PC-9 (cell line): Measurements from ENCODE around the gene COL13A1. TPM values are rescaled to one million over a fixed set of nuclear protein-coding genes. Genes with fewer than 3 reads are reported as not detected.

Source experiments
- BruUV-seq: library from RNA; stranded (reverse); fragments of 400-500 nt; replicated peaks from 2 replicates; lab custom pipeline; 2021; lab: Mats Ljungman, UMichigan
- CTCF ChIA-PET: fragments of 300-600 bp; sonication (Branson Sonifier 250); formaldehyde crosslinking; loops from one replicate; lab custom pipeline; 2022; ENCODE audit warnings: antibody characterized with exemption; lab: Charles Lee
- POLR2A ChIA-PET: fragments of 300-600 bp; sonication (Branson Sonifier 250); formaldehyde crosslinking; loops from one replicate; lab custom pipeline; 2022; ENCODE audit warnings: antibody characterized with exemption; ENCODE audit not compliant: unreplicated experiment; lab: Charles Lee
- DNase-seq, 2 experiments: peaks; one replicate each; pipeline versions ENCODE4 v3.0.0 to v3.0.0-alpha.2; 2015 to 2022; ENCODE audit warnings: mixed read lengths in 1 of 2
- H2AFZ ChIP-seq: fragments of 200-600 bp; sonication (generic); 2 replicates; pipeline ENCODE4 v1.8.1; 2017; ENCODE audit warnings: antibody characterized with exemption
- H3F3A ChIP-seq: fragments of 200-600 bp; sonication (generic); 2 replicates; pipeline ENCODE4 v1.8.1; 2017; ENCODE audit warnings: antibody characterized with exemption, mild to moderate bottlenecking, low read depth; ENCODE audit not compliant: insufficient read depth
- H3K27ac ChIP-seq: fragments of 200-600 bp; sonication (generic); 2 replicates; pipeline ENCODE4 v1.6.1; 2016; ENCODE audit warnings: mixed run types
- H3K27me3 ChIP-seq: fragments of 200-600 bp; sonication (generic); 2 replicates; pipeline ENCODE4 v1.6.1; 2016; ENCODE audit warnings: low read depth, mixed run types; ENCODE audit not compliant: insufficient read depth
- H3K36me3 ChIP-seq: fragments of 200-600 bp; sonication (generic); 2 replicates; pipeline ENCODE4 v1.6.1; 2016; ENCODE audit warnings: low read depth, mixed run types
- H3K4me1 ChIP-seq: fragments of 200-600 bp; sonication (generic); replicated peaks from 2 replicates; pipeline ENCODE4 v1.6.1; 2016; ENCODE audit warnings: mixed run types; ENCODE audit not compliant: insufficient read depth
- H3K4me2 ChIP-seq: fragments of 200-600 bp; sonication (generic); 2 replicates; pipeline ENCODE4 v1.6.1; 2017; ENCODE audit warnings: mixed run types
- H3K4me3 ChIP-seq: fragments of 200-600 bp; sonication (generic); 2 replicates; pipeline ENCODE4 v1.6.1; 2016; ENCODE audit warnings: mixed run types
- H3K79me2 ChIP-seq: fragments of 200-600 bp; sonication (generic); 2 replicates; pipeline ENCODE4 v1.6.1; 2017; ENCODE audit warnings: low read depth, mixed run types
- H3K9me2 ChIP-seq: fragments of 200-600 bp; sonication (generic); 2 replicates; pipeline ENCODE4 v1.8.1; 2017; ENCODE audit warnings: mild to moderate bottlenecking; ENCODE audit not compliant: insufficient read depth
- H3K9me3 ChIP-seq: fragments of 200-600 bp; sonication (generic); 2 replicates; pipeline ENCODE4 v1.8.1; 2016; ENCODE audit warnings: low read depth; ENCODE audit not compliant: insufficient read depth
- H4K20me1 ChIP-seq: fragments of 200-600 bp; sonication (generic); 2 replicates; pipeline ENCODE4 v1.8.1; 2017; ENCODE audit not compliant: insufficient read depth
- CTCF ChIP-seq: fragments of 200-600 bp; sonication (generic); conservative IDR thresholded peaks from 2 replicates; pipeline ENCODE4 v1.6.1; 2017; ENCODE audit warnings: mixed run types, antibody characterized with exemption, mild to moderate bottlenecking, moderate library complexity
- EZH2 ChIP-seq: fragments of 200-600 bp; sonication (generic); IDR thresholded peaks from 2 replicates; pipeline ENCODE4 v1.8.0; 2017; ENCODE audit warnings: antibody characterized with exemption, low read depth
- intact Hi-C: fragments of 100-400 bp; cut with micrococcal nuclease; formaldehyde crosslinking; loops from one replicate; pipeline ENCODE4 v1.10.0; 2022; ENCODE audit not compliant: unreplicated experiment
- total RNA-seq: library from RNA; stranded (reverse); gene quantifications from 2 replicates; pipeline ENCODE4 v1.2.3, GENCODE V29; 2021

COL13A1 gene
- total RNA-seq, 1 experiment from 2014 or later: 1.6 TPM

- BruUV-seq: no TSS peak
- Histone ChIP-seq H3K4me2 (no peak overlapping the region), H3K4me1 (peaks cover 29% of the 10 kb centered on the region), H3F3A (peaks cover 10% of the 10 kb centered on the region), H3K9me3 (no peaks in the 10 kb centered on the region), H4K20me1 (no peaks in the 10 kb centered on the region), H3K4me3 (no peak overlapping the region), H3K27ac (no peak overlapping the region), H3K79me2 (no peaks in the 10 kb centered on the region), H3K9me2 (no peaks in the 10 kb centered on the region), H3K36me3 (no peaks in the 10 kb centered on the region), H2AFZ (no peak overlapping the region), H3K27me3 (no peaks in the 10 kb centered on the region)
- ChIA-PET CTCF (no interaction called here), POLR2A (interaction anchor here (0.6 kb wide), 1 partner anchor 37 kb away, joined by 3 read pairs; no protein-coding TSS in a partner anchor)
- intact Hi-C loops: no loop called here
- DNase-seq: no peak
- no peak for TF ChIP-seq CTCF
- no peak for TF ChIP-seq EZH2
Observed at GRCh38 chr10:69842882-69843281, 41.2 kb downstream of the COL13A1 start.

GRCh38 chr10:69843923-69844322, 42.2 kb downstream of the COL13A1 start:
- Histone ChIP-seq H3K36me3 (no peaks in the 10 kb centered on the region), H3K9me2 (no peaks in the 10 kb centered on the region), H3K4me3 (no peak overlapping the region), H3K27ac (no peak overlapping the region), H3K4me2 (no peak overlapping the region), H3K4me1 (peaks cover 18% of the 10 kb centered on the region), H3K27me3 (no peaks in the 10 kb centered on the region), H3K9me3 (no peaks in the 10 kb centered on the region), H2AFZ (no peak overlapping the region), H3K79me2 (no peaks in the 10 kb centered on the region), H3F3A (peaks cover 10% of the 10 kb centered on the region), H4K20me1 (no peaks in the 10 kb centered on the region)
- BruUV-seq: no TSS peak
- POLR2A ChIA-PET: no interaction called here
- TF ChIP-seq CTCF (no peak), EZH2 (no peak)
- no peak for DNase-seq
- intact Hi-C loops: no loop called here
- CTCF ChIA-PET: no interaction called here

- TF ChIP-seq CTCF: no peak
- Histone ChIP-seq H3F3A (peaks cover 4% of the 10 kb centered on the region; the same call in 1 of the 2 replicates), H2AFZ (no peak overlapping the region), H4K20me1 (no peaks in the 10 kb centered on the region), H3K4me3 (no peak overlapping the region), H3K36me3 (no peaks in the 10 kb centered on the region), H3K4me1 (peaks cover 10% of the 10 kb centered on the region), H3K9me2 (no peaks in the 10 kb centered on the region), H3K27ac (no peak overlapping the region), H3K9me3 (no peaks in the 10 kb centered on the region), H3K27me3 (no peaks in the 10 kb centered on the region), H3K79me2 (no peaks in the 10 kb centered on the region), H3K4me2 (no peak overlapping the region)
- BruUV-seq: no TSS peak
- intact Hi-C loops: no loop called here
- CTCF ChIA-PET: no interaction called here
- no peak for DNase-seq
- POLR2A ChIA-PET: interaction anchor here (0.7 kb wide), 1 partner anchor 74 kb away, joined by 4 read pairs; no protein-coding TSS in a partner anchor
Observed at GRCh38 chr10:69844698-69845097, 43.0 kb downstream of the COL13A1 start.
